HEK293 (cell line): ENCODE data around the gene S100A11.

Experiments
- BCL11B ChIP-seq: fragments of 450-650 bp; formaldehyde crosslinking; IDR thresholded peaks from 2 replicates; pipeline ENCODE4 v1.5.1; 2016; ENCODE audit warnings: low read depth, missing biosample characterization, missing genetic modification characterization
- GLI4 ChIP-seq: fragments of 450-650 bp; formaldehyde crosslinking; IDR thresholded peaks from 2 replicates; pipeline ENCODE4 v1.5.1; 2016; ENCODE audit warnings: missing biosample characterization, missing genetic modification characterization
- GLIS1 ChIP-seq: fragments of 450-650 bp; formaldehyde crosslinking; IDR thresholded peaks from 2 replicates; pipeline ENCODE4 v1.5.1; 2016; ENCODE audit warnings: missing biosample characterization, missing genetic modification characterization
- GLIS2 ChIP-seq: fragments of 450-650 bp; formaldehyde crosslinking; IDR thresholded peaks from 2 replicates; pipeline ENCODE4 v1.5.1; 2016; ENCODE audit warnings: missing biosample characterization, missing genetic modification characterization
- IKZF3 ChIP-seq: fragments of 450-650 bp; IDR thresholded peaks from 2 replicates; pipeline ENCODE4 v1.5.0; 2018; ENCODE audit warnings: missing biosample characterization, mild to moderate bottlenecking, missing genetic modification characterization, moderate library complexity
- KLF8 ChIP-seq: fragments of 450-650 bp; formaldehyde crosslinking; IDR thresholded peaks from 2 replicates; pipeline ENCODE4 v1.5.1; 2016; ENCODE audit warnings: missing biosample characterization, missing genetic modification characterization
- ZBTB48 ChIP-seq: fragments of 450-650 bp; formaldehyde crosslinking; IDR thresholded peaks from 2 replicates; pipeline ENCODE4 v1.5.1; 2016; ENCODE audit warnings: missing biosample characterization, missing genetic modification characterization
- ZBTB7A ChIP-seq: fragments of 450-650 bp; formaldehyde crosslinking; IDR thresholded peaks from 2 replicates; pipeline ENCODE4 v1.5.1; 2016; ENCODE audit warnings: low read depth, missing biosample characterization, missing genetic modification characterization
- ZIC2 ChIP-seq: fragments of 450-650 bp; formaldehyde crosslinking; IDR thresholded peaks from 2 replicates; pipeline ENCODE4 v1.5.1; 2016; ENCODE audit warnings: missing biosample characterization, missing genetic modification characterization
- ZNF133 ChIP-seq: fragments of 450-650 bp; formaldehyde crosslinking; IDR thresholded peaks from 2 replicates; pipeline ENCODE4 v1.5.1; 2016; ENCODE audit warnings: missing biosample characterization, missing genetic modification characterization
- ZNF155 ChIP-seq: fragments of 450-650 bp; formaldehyde crosslinking; IDR thresholded peaks from 2 replicates; pipeline ENCODE4 v1.5.1; 2016; ENCODE audit warnings: missing biosample characterization, missing genetic modification characterization
- ZNF426 ChIP-seq: fragments of 450-650 bp; formaldehyde crosslinking; IDR thresholded peaks from 2 replicates; pipeline ENCODE4 v1.5.1; 2017; ENCODE audit warnings: missing biosample characterization, missing genetic modification characterization, mild to moderate bottlenecking, inconsistent platforms, moderate library complexity
- ZNF558 ChIP-seq: fragments of 450-650 bp; formaldehyde crosslinking; IDR thresholded peaks from 2 replicates; pipeline ENCODE4 v1.5.1; 2016; ENCODE audit warnings: missing biosample characterization, missing genetic modification characterization
- ZNF560 ChIP-seq: fragments of 450-650 bp; formaldehyde crosslinking; IDR thresholded peaks from 2 replicates; pipeline ENCODE4 v1.5.1; 2017; ENCODE audit warnings: missing biosample characterization, missing genetic modification characterization, borderline replicate concordance
- ZNF658 ChIP-seq: fragments of 450-650 bp; formaldehyde crosslinking; IDR thresholded peaks from 2 replicates; pipeline ENCODE4; 2016; ENCODE audit warnings: missing biosample characterization, missing genetic modification characterization
- ZNF670 ChIP-seq: fragments of 450-650 bp; formaldehyde crosslinking; IDR thresholded peaks from 2 replicates; pipeline ENCODE4 v1.5.1; 2016; ENCODE audit warnings: missing biosample characterization, missing genetic modification characterization, low read depth
- ZSCAN30 ChIP-seq: fragments of 450-650 bp; IDR thresholded peaks from 2 replicates; pipeline ENCODE4 v1.5.1; 2018; ENCODE audit warnings: missing biosample characterization, mild to moderate bottlenecking, missing genetic modification characterization, moderate library complexity
- TF ChIP-seq, protein P1 (sequence below): fragments of 450-650 bp; formaldehyde crosslinking; IDR thresholded peaks from 2 replicates; pipeline ENCODE4 v1.5.1; 2016; ENCODE audit warnings: missing biosample characterization, missing genetic modification characterization
- TF ChIP-seq, protein P2 (sequence below): fragments of 450-650 bp; formaldehyde crosslinking; IDR thresholded peaks from 2 replicates; pipeline ENCODE4 v1.5.1; 2016; ENCODE audit warnings: missing biosample characterization, missing genetic modification characterization
- TF ChIP-seq, protein P3 (sequence below): fragments of 450-650 bp; formaldehyde crosslinking; IDR thresholded peaks from 2 replicates; pipeline ENCODE4 v1.5.1; 2016; ENCODE audit warnings: missing biosample characterization, missing genetic modification characterization
- TF ChIP-seq, protein P4 (sequence below): fragments of 450-650 bp; formaldehyde crosslinking; IDR thresholded peaks from 2 replicates; pipeline ENCODE4 v1.5.1; 2017; ENCODE audit warnings: missing biosample characterization, missing genetic modification characterization
- TF ChIP-seq, protein P5 (sequence below): fragments of 450-650 bp; formaldehyde crosslinking; IDR thresholded peaks from 2 replicates; pipeline ENCODE4 v1.5.1; 2017; ENCODE audit warnings: missing biosample characterization, missing genetic modification characterization
- TF ChIP-seq, protein P6 (sequence below): fragments of 450-650 bp; formaldehyde crosslinking; IDR thresholded peaks from 2 replicates; pipeline ENCODE4 v1.5.1; 2016; ENCODE audit warnings: missing biosample characterization, missing genetic modification characterization
- TF ChIP-seq, protein P7 (sequence below): fragments of 450-650 bp; formaldehyde crosslinking; IDR thresholded peaks from 2 replicates; pipeline ENCODE4 v1.5.1; 2017; ENCODE audit warnings: missing biosample characterization, missing genetic modification characterization

Gene S100A11

DNA sequence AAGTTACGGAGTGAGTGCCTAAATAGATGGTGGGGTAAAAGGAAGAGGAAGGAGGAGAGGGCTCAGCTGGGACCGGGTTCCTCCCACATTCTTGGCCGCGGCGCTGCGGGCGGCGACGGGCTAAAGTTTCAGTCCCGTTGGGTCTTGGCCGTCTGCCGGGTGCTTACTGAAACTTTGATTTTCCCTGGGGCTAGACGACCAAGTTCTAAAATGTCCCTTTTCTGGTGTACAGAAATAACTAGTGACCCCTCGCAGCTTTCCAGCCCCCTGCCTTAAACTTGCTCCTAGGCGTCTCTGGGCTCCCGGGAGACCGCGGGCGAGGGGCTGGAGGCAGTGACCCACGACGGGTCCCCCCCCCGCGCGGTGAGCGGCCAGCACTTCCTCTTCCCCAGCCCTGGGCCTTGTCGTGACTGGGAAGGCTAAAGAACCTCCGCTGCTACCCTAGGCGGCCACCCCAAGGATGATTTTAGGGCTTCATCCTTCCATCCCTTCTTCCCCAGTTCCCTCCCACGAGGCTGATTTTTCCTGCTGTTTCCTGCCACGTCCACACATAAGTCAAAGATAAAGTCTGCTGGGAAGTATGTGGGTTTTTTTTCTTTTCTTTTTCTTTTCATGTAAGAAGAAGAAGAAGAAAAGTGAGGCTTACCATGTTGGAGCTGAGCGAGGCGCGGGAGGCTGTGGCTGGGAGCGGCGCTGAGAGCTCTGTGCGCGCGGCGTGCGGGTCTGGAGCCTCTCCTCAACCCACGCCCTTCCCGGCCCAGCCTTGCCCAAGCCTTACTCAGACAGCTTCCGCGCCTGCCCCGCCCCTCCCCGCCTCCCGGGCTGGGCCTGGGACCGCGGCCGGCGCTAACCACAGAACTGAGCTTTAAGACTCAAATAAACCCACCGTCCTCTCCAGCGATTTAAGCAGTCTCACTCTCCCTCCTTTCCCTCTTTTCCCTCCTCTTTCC lies at the start of gene S100A11 (continued):
- TF ChIP-seq, protein P1, sequence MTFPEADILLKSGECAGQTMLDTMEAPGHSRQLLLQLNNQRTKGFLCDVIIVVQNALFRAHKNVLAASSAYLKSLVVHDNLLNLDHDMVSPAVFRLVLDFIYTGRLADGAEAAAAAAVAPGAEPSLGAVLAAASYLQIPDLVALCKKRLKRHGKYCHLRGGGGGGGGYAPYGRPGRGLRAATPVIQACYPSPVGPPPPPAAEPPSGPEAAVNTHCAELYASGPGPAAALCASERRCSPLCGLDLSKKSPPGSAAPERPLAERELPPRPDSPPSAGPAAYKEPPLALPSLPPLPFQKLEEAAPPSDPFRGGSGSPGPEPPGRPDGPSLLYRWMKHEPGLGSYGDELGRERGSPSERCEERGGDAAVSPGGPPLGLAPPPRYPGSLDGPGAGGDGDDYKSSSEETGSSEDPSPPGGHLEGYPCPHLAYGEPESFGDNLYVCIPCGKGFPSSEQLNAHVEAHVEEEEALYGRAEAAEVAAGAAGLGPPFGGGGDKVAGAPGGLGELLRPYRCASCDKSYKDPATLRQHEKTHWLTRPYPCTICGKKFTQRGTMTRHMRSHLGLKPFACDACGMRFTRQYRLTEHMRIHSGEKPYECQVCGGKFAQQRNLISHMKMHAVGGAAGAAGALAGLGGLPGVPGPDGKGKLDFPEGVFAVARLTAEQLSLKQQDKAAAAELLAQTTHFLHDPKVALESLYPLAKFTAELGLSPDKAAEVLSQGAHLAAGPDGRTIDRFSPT = peak; percentile 43; the same call in 1 of the 2 replicates
- TF ChIP-seq ZNF155 (tag by site-specific recombination) = no peak
- 0 out of 2 replicates have a peak, but pooled peaks have one; percentile 5 for TF ChIP-seq ZNF426 (tag by site-specific recombination)
- peak; percentile 49; the same call in 1 of the 2 replicates for TF ChIP-seq ZSCAN30
- no peak for TF ChIP-seq ZNF560
- TF ChIP-seq GLI4 = no peak
- peak; percentile 19 for TF ChIP-seq ZIC2 (tag by site-specific recombination)
- TF ChIP-seq, protein P2, sequence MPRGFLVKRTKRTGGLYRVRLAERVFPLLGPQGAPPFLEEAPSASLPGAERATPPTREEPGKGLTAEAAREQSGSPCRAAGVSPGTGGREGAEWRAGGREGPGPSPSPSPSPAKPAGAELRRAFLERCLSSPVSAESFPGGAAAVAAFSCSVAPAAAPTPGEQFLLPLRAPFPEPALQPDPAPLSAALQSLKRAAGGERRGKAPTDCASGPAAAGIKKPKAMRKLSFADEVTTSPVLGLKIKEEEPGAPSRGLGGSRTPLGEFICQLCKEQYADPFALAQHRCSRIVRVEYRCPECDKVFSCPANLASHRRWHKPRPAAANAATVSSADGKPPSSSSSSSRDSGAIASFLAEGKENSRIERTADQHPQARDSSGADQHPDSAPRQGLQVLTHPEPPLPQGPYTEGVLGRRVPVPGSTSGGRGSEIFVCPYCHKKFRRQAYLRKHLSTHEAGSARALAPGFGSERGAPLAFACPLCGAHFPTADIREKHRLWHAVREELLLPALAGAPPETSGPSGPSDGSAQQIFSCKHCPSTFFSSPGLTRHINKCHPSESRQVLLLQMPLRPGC (tag by site-specific recombination) = no peak
- TF ChIP-seq ZBTB48 (tag by site-specific recombination) = peak; percentile 33; the same call in 1 of the 2 replicates
- TF ChIP-seq ZNF658 (tag by site-specific recombination) = no peak
- TF ChIP-seq, protein P3, sequence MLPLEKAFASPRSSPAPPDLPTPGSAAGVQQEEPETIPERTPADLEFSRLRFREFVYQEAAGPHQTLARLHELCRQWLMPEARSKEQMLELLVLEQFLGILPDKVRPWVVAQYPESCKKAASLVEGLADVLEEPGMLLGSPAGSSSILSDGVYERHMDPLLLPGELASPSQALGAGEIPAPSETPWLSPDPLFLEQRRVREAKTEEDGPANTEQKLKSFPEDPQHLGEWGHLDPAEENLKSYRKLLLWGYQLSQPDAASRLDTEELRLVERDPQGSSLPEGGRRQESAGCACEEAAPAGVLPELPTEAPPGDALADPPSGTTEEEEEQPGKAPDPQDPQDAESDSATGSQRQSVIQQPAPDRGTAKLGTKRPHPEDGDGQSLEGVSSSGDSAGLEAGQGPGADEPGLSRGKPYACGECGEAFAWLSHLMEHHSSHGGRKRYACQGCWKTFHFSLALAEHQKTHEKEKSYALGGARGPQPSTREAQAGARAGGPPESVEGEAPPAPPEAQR = no peak
- TF ChIP-seq, protein P4, sequence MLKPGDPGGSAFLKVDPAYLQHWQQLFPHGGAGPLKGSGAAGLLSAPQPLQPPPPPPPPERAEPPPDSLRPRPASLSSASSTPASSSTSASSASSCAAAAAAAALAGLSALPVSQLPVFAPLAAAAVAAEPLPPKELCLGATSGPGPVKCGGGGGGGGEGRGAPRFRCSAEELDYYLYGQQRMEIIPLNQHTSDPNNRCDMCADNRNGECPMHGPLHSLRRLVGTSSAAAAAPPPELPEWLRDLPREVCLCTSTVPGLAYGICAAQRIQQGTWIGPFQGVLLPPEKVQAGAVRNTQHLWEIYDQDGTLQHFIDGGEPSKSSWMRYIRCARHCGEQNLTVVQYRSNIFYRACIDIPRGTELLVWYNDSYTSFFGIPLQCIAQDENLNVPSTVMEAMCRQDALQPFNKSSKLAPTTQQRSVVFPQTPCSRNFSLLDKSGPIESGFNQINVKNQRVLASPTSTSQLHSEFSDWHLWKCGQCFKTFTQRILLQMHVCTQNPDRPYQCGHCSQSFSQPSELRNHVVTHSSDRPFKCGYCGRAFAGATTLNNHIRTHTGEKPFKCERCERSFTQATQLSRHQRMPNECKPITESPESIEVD = no peak
- no peak for TF ChIP-seq BCL11B (tag by site-specific recombination)
- TF ChIP-seq, protein P5, sequence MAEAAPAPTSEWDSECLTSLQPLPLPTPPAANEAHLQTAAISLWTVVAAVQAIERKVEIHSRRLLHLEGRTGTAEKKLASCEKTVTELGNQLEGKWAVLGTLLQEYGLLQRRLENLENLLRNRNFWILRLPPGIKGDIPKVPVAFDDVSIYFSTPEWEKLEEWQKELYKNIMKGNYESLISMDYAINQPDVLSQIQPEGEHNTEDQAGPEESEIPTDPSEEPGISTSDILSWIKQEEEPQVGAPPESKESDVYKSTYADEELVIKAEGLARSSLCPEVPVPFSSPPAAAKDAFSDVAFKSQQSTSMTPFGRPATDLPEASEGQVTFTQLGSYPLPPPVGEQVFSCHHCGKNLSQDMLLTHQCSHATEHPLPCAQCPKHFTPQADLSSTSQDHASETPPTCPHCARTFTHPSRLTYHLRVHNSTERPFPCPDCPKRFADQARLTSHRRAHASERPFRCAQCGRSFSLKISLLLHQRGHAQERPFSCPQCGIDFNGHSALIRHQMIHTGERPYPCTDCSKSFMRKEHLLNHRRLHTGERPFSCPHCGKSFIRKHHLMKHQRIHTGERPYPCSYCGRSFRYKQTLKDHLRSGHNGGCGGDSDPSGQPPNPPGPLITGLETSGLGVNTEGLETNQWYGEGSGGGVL = peak; percentile 55
- TF ChIP-seq ZNF670 (tag by site-specific recombination) = no peak
- peak; percentile 42; the same call in 1 of the 2 replicates for TF ChIP-seq IKZF3 (tag by site-specific recombination)
- no peak for TF ChIP-seq ZNF558 (tag by site-specific recombination)
- TF ChIP-seq, protein P6, sequence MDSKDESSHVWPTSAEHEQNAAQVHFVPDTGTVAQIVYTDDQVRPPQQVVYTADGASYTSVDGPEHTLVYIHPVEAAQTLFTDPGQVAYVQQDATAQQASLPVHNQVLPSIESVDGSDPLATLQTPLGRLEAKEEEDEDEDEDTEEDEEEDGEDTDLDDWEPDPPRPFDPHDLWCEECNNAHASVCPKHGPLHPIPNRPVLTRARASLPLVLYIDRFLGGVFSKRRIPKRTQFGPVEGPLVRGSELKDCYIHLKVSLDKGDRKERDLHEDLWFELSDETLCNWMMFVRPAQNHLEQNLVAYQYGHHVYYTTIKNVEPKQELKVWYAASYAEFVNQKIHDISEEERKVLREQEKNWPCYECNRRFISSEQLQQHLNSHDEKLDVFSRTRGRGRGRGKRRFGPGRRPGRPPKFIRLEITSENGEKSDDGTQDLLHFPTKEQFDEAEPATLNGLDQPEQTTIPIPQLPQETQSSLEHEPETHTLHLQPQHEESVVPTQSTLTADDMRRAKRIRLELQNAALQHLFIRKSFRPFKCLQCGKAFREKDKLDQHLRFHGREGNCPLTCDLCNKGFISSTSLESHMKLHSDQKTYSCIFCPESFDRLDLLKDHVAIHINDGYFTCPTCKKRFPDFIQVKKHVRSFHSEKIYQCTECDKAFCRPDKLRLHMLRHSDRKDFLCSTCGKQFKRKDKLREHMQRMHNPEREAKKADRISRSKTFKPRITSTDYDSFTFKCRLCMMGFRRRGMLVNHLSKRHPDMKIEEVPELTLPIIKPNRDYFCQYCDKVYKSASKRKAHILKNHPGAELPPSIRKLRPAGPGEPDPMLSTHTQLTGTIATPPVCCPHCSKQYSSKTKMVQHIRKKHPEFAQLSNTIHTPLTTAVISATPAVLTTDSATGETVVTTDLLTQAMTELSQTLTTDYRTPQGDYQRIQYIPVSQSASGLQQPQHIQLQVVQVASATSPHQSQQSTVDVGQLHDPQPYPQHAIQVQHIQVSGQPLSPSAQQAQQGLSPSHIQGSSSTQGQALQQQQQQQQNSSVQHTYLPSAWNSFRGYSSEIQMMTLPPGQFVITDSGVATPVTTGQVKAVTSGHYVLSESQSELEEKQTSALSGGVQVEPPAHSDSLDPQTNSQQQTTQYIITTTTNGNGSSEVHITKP (tag by site-specific recombination) = peak; percentile 59
- peak; percentile 89 for TF ChIP-seq GLIS2 (tag by site-specific recombination)
- no peak for TF ChIP-seq ZNF133 (tag by site-specific recombination)
- TF ChIP-seq KLF8 (tag by site-specific recombination) = peak; percentile 15; the same call in 1 of the 2 replicates
- no peak for TF ChIP-seq ZBTB7A (tag by site-specific recombination)
- peak; percentile 74 for TF ChIP-seq GLIS1
- TF ChIP-seq, protein P7, sequence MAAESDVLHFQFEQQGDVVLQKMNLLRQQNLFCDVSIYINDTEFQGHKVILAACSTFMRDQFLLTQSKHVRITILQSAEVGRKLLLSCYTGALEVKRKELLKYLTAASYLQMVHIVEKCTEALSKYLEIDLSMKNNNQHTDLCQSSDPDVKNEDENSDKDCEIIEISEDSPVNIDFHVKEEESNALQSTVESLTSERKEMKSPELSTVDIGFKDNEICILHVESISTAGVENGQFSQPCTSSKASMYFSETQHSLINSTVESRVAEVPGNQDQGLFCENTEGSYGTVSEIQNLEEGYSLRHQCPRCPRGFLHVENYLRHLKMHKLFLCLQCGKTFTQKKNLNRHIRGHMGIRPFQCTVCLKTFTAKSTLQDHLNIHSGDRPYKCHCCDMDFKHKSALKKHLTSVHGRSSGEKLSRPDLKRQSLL (tag by site-specific recombination) = peak; percentile 81
